Mucosa of stomach (tissue), 1 donor: ENCODE results near the gene ONECUT3.

Experiments
- H3K27me3 ChIP-seq: one replicate; pipeline ENCODE4 v1.7.0; 2013; ENCODE audit warnings: mild to moderate bottlenecking, low read length; ENCODE audit not compliant: control insufficient read depth, insufficient read depth
- H3K36me3 ChIP-seq: one replicate; pipeline ENCODE4 v1.7.0; 2013; ENCODE audit warnings: low read length; ENCODE audit not compliant: control insufficient read depth, insufficient read depth
- H3K4me1 ChIP-seq: one replicate; pipeline ENCODE4 v1.7.0; 2013; ENCODE audit warnings: mild to moderate bottlenecking, low read length; ENCODE audit not compliant: control insufficient read depth, insufficient read depth
- H3K4me3 ChIP-seq: one replicate; pipeline ENCODE4 v1.7.0; 2013; ENCODE audit warnings: low read length
- H3K9ac ChIP-seq: one replicate; pipeline ENCODE4 v1.7.0; 2013; ENCODE audit warnings: mild to moderate bottlenecking, low read length, moderate library complexity
- H3K9me3 ChIP-seq: one replicate; pipeline ENCODE4 v1.7.0; 2013; ENCODE audit warnings: mild to moderate bottlenecking, low read length, moderate library complexity; ENCODE audit not compliant: control insufficient read depth
- donor health status: Pancreatic carcinoma.

Gene ONECUT3

GRCh38 chr19:1752009-1752756 lies 1.1 kb upstream of the ONECUT3 start:
- Histone ChIP-seq H3K36me3 (no peaks in the 10 kb centered on the region), H3K27me3 (peaks cover 60% of the 10 kb centered on the region), H3K9me3 (no peaks in the 10 kb centered on the region), H3K9ac (peak overlapping the region; percentile 66), H3K4me3 (no peak overlapping the region), H3K4me1 (peaks cover 38% of the 10 kb centered on the region)

DNA sequence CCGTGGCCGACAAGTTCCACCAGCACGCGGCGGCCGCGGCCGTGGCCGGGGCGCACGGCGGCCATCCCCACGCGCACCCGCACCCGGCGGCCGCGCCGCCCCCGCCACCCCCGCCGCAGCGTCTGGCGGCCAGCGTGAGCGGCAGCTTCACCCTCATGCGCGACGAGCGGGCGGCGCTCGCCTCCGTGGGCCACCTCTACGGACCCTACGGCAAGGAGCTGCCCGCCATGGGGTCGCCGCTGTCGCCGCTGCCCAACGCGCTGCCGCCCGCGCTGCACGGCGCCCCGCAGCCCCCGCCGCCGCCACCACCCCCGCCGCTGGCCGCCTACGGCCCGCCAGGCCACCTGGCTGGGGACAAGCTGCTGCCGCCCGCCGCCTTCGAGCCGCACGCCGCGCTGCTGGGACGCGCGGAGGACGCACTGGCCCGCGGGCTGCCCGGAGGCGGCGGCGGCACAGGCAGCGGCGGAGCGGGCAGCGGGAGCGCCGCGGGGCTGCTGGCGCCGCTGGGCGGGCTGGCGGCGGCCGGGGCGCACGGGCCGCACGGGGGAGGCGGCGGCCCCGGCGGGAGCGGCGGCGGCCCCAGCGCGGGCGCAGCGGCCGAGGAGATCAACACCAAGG lies 821 bp downstream of the ONECUT3 start:
- peaks cover 58% of the 10 kb centered on the region for H3K27me3 ChIP-seq
- H3K36me3 ChIP-seq = no peaks in the 10 kb centered on the region
- H3K4me1 ChIP-seq = peaks cover 33% of the 10 kb centered on the region
- H3K9me3 ChIP-seq = no peaks in the 10 kb centered on the region
- no peak overlapping the region for H3K4me3 ChIP-seq
- H3K9ac ChIP-seq = no peak overlapping the region

DNA sequence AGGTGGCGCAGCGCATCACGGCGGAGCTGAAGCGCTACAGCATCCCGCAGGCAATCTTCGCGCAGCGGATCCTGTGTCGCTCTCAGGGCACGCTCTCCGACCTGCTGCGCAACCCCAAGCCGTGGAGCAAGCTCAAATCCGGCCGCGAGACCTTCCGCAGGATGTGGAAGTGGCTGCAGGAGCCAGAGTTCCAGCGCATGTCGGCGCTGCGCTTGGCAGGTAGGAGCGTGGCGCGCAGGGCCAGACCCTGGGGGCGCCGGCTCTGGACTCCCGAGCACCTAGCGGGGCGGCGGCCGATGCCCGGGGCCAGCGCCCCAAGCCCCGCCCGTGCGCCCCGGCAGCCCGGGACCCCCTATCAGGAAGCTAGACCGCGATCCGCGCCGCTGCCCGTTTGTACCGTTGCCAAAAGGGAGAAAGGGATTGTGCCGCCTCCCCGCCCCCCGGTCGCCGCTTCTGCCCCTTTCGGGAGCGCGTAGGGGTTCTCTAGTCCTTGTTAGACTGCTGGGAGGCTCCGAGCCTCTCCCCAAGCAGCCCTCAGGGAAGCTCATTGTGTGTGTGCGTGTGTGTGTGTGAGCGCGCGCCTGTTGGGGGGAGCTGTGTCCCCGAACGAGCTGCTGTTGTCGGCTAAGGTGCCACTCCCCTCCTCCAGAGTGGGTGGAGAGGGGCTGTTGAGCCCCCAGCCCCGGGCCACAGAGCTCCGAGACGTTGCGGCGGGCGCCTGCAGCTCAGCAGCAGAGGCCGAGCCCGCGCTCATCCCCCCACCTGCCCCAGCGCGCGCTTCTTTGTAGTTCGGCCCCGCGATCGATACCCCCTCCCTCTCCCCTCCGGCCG lies 1.5 kb downstream of the ONECUT3 start:
- Histone ChIP-seq H3K36me3 (no peaks in the 10 kb centered on the region), H3K9ac (peak overlapping the region; percentile 69), H3K4me1 (peaks cover 33% of the 10 kb centered on the region), H3K9me3 (no peaks in the 10 kb centered on the region), H3K4me3 (peak overlapping the region; percentile 46), H3K27me3 (peaks cover 57% of the 10 kb centered on the region)

DNA sequence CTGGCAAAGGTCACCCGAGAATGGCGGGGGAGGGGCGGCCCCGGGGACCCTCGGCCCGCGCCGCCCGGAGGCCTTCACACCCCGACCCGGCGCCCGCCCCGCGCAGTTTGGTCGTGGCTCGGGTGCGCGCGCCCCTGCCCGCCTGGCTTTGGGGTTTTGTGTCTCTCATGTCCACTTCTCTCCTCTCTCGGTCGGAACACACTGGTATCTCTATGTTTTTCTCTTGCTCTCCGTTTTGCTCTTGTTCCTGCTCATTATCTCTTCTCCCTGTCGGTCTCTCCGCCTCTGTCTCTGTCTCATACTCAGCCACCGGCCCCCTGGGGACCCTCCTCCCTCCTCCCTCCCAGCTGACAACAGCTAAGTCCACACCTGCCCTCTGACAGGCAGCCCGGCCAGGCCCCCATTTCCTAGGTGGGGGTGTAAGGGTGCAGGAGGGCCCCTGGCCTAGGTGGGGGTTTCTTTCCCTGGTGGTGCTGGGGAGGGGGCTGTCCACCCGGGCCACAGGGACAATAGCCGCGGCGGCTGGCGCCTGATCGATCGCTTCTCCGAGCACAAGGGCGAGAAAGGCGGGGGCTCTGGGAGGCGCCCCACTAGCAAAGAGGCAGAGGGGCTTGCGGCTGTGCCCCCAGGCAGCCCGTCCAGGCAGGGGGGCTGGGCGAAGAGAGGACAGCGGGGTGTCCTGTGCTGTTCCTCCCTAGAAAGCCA lies 2.3 kb downstream of the ONECUT3 start:
- H3K4me3 ChIP-seq = peak overlapping the region; percentile 46
- H3K4me1 ChIP-seq = peaks cover 25% of the 10 kb centered on the region
- H3K36me3 ChIP-seq = no peaks in the 10 kb centered on the region
- no peaks in the 10 kb centered on the region for H3K9me3 ChIP-seq
- peak overlapping the region; percentile 69 for H3K9ac ChIP-seq
- H3K27me3 ChIP-seq = peaks cover 53% of the 10 kb centered on the region

DNA sequence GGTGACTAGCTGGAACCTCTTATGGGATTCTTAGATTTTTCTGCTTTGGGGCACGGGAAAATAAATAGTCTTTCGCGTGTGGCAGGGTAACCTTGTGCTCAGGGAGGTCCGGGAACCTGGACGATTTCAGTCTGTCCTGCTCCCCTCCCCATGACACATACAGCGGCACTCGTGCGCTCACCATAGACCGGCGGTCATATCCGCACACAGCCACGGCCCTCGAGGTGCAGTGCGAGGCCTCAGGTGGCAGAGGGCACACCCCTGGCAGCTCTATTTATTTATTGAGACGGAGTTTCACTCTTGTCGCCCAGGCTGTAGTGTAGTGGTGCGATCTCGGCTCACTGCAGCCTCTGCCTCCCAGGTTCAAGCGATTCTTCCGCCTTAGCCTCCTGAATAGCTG lies 3.0 kb downstream of the ONECUT3 start:
- H3K9ac ChIP-seq = peak overlapping the region; percentile 69
- peak overlapping the region; percentile 6 for H3K4me3 ChIP-seq
- H3K27me3 ChIP-seq = peaks cover 49% of the 10 kb centered on the region
- H3K36me3 ChIP-seq = no peaks in the 10 kb centered on the region
- no peaks in the 10 kb centered on the region for H3K9me3 ChIP-seq
- peaks cover 21% of the 10 kb centered on the region for H3K4me1 ChIP-seq

GRCh38 chr19:1756705-1757465 lies 3.6 kb downstream of the ONECUT3 start:
- Histone ChIP-seq H3K27me3 (peaks cover 52% of the 10 kb centered on the region), H3K9me3 (no peaks in the 10 kb centered on the region), H3K36me3 (no peaks in the 10 kb centered on the region), H3K4me3 (peak overlapping the region; percentile 31), H3K4me1 (peaks cover 20% of the 10 kb centered on the region), H3K9ac (peak overlapping the region; percentile 29)

- H3K36me3 ChIP-seq = no peaks in the 10 kb centered on the region
- H3K4me1 ChIP-seq = peaks cover 12% of the 10 kb centered on the region
- no peaks in the 10 kb centered on the region for H3K9me3 ChIP-seq
- H3K9ac ChIP-seq = peak overlapping the region; percentile 29
- peak overlapping the region; percentile 31 for H3K4me3 ChIP-seq
- peaks cover 47% of the 10 kb centered on the region for H3K27me3 ChIP-seq
Measured at GRCh38 chr19:1757468-1758230, 4.3 kb downstream of the ONECUT3 start.

- H3K27me3 ChIP-seq = peaks cover 45% of the 10 kb centered on the region
- H3K4me1 ChIP-seq = peaks cover 7% of the 10 kb centered on the region
- peak overlapping the region; percentile 29 for H3K9ac ChIP-seq
- no peaks in the 10 kb centered on the region for H3K36me3 ChIP-seq
- no peaks in the 10 kb centered on the region for H3K9me3 ChIP-seq
- H3K4me3 ChIP-seq = no peak overlapping the region
Measured at GRCh38 chr19:1758231-1758577, 4.9 kb downstream of the ONECUT3 start.

DNA sequence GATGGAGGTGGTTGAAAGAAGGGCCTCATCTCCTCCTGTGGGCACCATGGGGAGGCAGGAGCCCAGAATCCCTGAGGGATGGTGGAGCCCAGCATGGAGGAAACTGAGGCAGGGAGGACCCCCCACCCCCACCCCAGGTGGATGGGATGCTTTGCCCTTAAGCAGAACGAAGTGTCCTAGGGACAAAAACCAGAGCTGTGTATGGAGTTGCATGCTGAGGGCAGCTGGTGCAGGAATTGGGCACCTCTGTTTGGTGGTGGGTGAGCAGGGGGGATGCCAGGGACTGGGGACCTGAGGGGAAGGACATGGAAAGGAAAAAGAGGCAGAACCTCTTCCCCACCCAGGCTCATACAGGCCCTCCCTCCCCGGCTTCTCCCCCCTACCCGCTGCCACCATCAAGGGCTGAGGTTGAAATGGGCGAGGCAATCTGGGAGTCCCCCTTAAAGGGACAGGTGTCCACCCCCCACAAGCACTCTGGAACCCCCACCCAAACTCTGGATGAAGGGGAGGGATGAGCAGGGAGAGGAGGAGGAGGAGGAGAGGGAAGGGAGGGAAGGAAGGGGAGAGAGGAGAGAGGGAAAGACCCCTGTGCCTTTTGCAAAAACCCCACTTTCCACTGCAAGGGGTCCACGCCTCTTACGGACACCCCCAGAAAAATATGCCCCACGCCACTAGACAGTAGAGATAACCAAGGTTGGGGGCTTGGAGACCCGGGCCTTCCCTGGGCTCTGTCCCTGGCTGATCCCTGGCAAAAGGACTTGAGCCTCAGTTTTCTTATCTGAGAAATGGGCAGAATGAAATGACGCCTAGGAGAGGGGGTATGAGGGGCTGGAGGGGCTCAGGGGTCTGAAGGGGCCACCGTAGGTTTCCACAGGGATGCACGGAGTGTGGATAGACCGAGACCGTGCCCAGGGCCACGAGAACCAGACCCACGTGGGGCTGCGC lies 5.9 kb downstream of the ONECUT3 start:
- H3K4me1 ChIP-seq = peaks cover 7% of the 10 kb centered on the region
- peaks cover 45% of the 10 kb centered on the region for H3K27me3 ChIP-seq
- H3K9ac ChIP-seq = no peak overlapping the region
- no peak overlapping the region for H3K4me3 ChIP-seq
- no peaks in the 10 kb centered on the region for H3K9me3 ChIP-seq
- no peaks in the 10 kb centered on the region for H3K36me3 ChIP-seq

DNA sequence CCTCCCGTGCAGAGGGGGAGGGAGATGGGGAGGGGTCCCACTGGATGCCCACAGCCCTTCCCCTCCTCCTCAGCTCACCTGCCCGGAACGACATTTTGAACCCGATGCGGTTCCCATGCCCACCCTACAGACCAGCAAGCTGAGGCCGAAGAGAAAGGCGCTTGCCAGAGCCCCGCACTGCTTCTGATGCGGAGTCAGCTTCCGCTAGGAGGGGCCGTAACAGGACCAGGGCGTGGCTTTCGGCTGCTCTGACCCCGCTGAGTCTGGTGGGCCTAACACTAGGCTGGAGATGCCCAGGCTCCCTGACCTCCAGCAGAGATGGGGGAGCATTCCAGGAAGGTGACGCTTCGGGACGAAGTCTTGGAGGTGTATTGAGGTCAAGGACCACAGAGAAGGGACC lies 6.7 kb downstream of the ONECUT3 start:
- Histone ChIP-seq H3K9me3 (no peaks in the 10 kb centered on the region), H3K9ac (no peak overlapping the region), H3K4me3 (no peak overlapping the region), H3K36me3 (no peaks in the 10 kb centered on the region), H3K27me3 (peaks cover 48% of the 10 kb centered on the region), H3K4me1 (peaks cover 7% of the 10 kb centered on the region)
